Stimulated activated CD4-positive, alpha-beta T cell treated with anti-CD3 and anti-CD28 coated beads, Interleukin-1b, Interleukin-23, amount 100 ng/mL, for 4 hours (primary cell): ENCODE results near the gene FAM136A.
"Not testable (repeated sequence)": the region's sequence is repeated elsewhere in the genome, so short reads cannot be mapped to it uniquely, and the experiment has no call there.

ENCODE experiments used
- DNase-seq, 2 donors: peaks; one replicate each; pipeline ENCODE4 v3.0.0-alpha.2; 2020; ENCODE audit warnings: low read depth in 2 of 2

FAM136A gene

GRCh38 chr2:70301344-70302194 is at the start of gene FAM136A:
Gene FAM136A (minus strand): TSS chr2:70302067. CDS start chr2:70302011, 56 bp downstream.
- DNase-seq: peak; percentile 87 to 90

GRCh38 chr2:70349921-70350685 is 48.2 kb upstream of the FAM136A start:
- no peak for DNase-seq

- DNase-seq: no peak
Measured at GRCh38 chr2:70347831-70348230, 46.0 kb upstream of the FAM136A start.

GRCh38 chr2:70344195-70344594 is 42.3 kb upstream of the FAM136A start:
- DNase-seq: no peak

GRCh38 chr2:70341477-70341765 is 39.6 kb upstream of the FAM136A start:
- DNase-seq: no peak

GRCh38 chr2:70340761-70341476 is 39.1 kb upstream of the FAM136A start:
- peak in 1 of 2 donors; percentile 5 for DNase-seq

GRCh38 chr2:70340075-70340474 is 38.2 kb upstream of the FAM136A start:
- DNase-seq: no peak

- DNase-seq: no peak
Measured at GRCh38 chr2:70336552-70336951, 34.7 kb upstream of the FAM136A start.

GRCh38 chr2:70331012-70331411 is 29.1 kb upstream of the FAM136A start:
- DNase-seq: no peak

GRCh38 chr2:70330476-70330875 is 28.6 kb upstream of the FAM136A start:
- no peak for DNase-seq

GRCh38 chr2:70328921-70329561 is 27.2 kb upstream of the FAM136A start:
- no peak for DNase-seq

GRCh38 chr2:70325875-70326274 is 24.0 kb upstream of the FAM136A start:
- DNase-seq: no peak

GRCh38 chr2:70322518-70322917 is 20.7 kb upstream of the FAM136A start:
- no peak for DNase-seq

- no peak for DNase-seq
Measured at GRCh38 chr2:70321370-70321769, 19.5 kb upstream of the FAM136A start.

- no peak for DNase-seq
Measured at GRCh38 chr2:70314640-70315039, 12.8 kb upstream of the FAM136A start.

- DNase-seq: no peak
Measured at GRCh38 chr2:70312560-70312959, 10.7 kb upstream of the FAM136A start.

- DNase-seq: no peak
Measured at GRCh38 chr2:70310899-70311298, 9.0 kb upstream of the FAM136A start.

- no peak for DNase-seq
Measured at GRCh38 chr2:70305531-70305930, 3.7 kb upstream of the FAM136A start.

GRCh38 chr2:70304498-70304897 is 2.6 kb upstream of the FAM136A start:
- no peak for DNase-seq

- DNase-seq: no peak
Measured at GRCh38 chr2:70303186-70303585, 1.3 kb upstream of the FAM136A start.

- not testable (repeated sequence) for DNase-seq
Measured at GRCh38 chr2:70302195-70302546, 304 bp upstream of the FAM136A start.

GRCh38 chr2:70300771-70301343 is 1.0 kb downstream of the FAM136A start:
- no peak for DNase-seq
